C4-2B (cell line): ENCODE measurements around the gene ABHD2.

Source experiments
- CTCF ChIP-seq: fragments of 450-650 bp; conservative IDR thresholded peaks from 2 replicates; pipeline ENCODE4 v1.5.1; 2017; ENCODE audit warnings: mild to moderate bottlenecking
- ZFX ChIP-seq: fragments of 450-650 bp; IDR thresholded peaks from 2 replicates; pipeline ENCODE4 v1.6.1; 2017

DNA sequence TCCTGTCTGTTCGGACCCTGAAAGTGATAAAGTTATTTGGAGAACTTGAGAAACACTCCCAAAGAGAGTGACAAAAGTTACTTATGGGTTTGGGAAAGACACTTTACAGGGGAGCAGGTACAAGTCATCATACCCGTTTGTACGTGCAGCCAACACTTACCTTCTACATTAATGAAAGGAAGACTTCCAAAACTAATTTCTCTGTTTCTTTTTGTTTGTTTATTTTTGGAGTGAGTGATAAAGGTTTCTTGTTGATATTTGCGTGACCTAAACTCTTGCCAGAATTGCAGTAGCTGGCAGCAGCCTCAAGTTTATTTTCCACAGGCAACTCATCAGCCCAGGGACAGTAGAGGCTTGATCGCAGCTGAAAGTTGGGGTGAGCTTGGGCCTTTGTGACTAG, 8.4 kb downstream of the ABHD2 start:
- TF ChIP-seq CTCF (no peak), ZFX (no peak)
